Testis (tissue), 3 donors: ENCODE data around the gene SLC35F2. TPM values are rescaled to one million over a fixed set of nuclear protein-coding genes. Genes with fewer than 3 reads are reported as not detected.

ENCODE experiments used
- DNase-seq: peaks from one replicate; pipeline ENCODE4 v3.0.0-alpha.2; 2019
- H3K27ac ChIP-seq, 2 donors: fragments of 200-600 bp; sonication (generic); one replicate each; pipeline ENCODE4 v1.5.1; 2019
- H3K27me3 ChIP-seq: fragments of 200-600 bp; sonication (generic); one replicate; pipeline ENCODE4 v1.5.1; 2019
- H3K36me3 ChIP-seq: fragments of 200-600 bp; sonication (generic); one replicate; pipeline ENCODE4 v1.5.1; 2017; ENCODE audit warnings: low read depth; ENCODE audit errors: missing control alignments
- H3K4me1 ChIP-seq: fragments of 200-600 bp; sonication (generic); one replicate; pipeline ENCODE4 v1.5.1; 2019
- H3K4me3 ChIP-seq, 2 donors: fragments of 200-600 bp; sonication (generic); one replicate each; pipeline ENCODE4 v1.5.1; 2017 to 2019
- H3K9me3 ChIP-seq: fragments of 200-600 bp; sonication (generic); one replicate; pipeline ENCODE4 v1.5.1; 2017
- CTCF ChIP-seq, 3 experiments: fragments of 450-650 bp in 2 of 3; fragments of 200-600 bp in 1 of 3; sonication (generic) in 1 of 3; IDR thresholded peaks; one replicate each; pipeline ENCODE4 v1.5.1; 2016 to 2019; ENCODE audit warnings: antibody characterized with exemption in 3 of 3, mild to moderate bottlenecking in 2 of 3, moderate library complexity in 1 of 3
- POLR2A ChIP-seq: fragments of 450-650 bp; IDR thresholded peaks from one replicate; pipeline ENCODE4 v1.6.1; 2017; ENCODE audit warnings: antibody characterized with exemption, mild to moderate bottlenecking, moderate library complexity
- WGBS, 2 donors: methylation state at CpG; one replicate each; pipeline ENCODE4 v1.1.5; 2018; 5-methylcytosine and 5-hydroxymethylcytosine counted together
- intact Hi-C: fragments of 100-400 bp; cut with DNase I; formaldehyde crosslinking; loops from one replicate; pipeline ENCODE4 v1.15.1; 2023; ENCODE audit warnings: low total_unique reads
- polyA plus RNA-seq: library from polyadenylated mRNA; stranded (reverse); fragments of 350-450 nt; fragmentation: Illumina TruSeq; extraction: RNeasy Lipid Tissue Mini Kit (QIAGEN cat#74804); gene quantifications from one replicate; pipeline ENCODE4 v1.2.3, GENCODE V29; 2014; ENCODE audit warnings: low read depth, low replicate concordance; ENCODE audit not compliant: insufficient read depth
- total RNA-seq, 2 donors: library from RNA; depleted of rRNA; stranded (reverse); fragments of >200 nt; gene quantifications; one replicate each; pipeline ENCODE4 v1.2.3, GENCODE V29; 2016

SLC35F2 gene
- total and polyA plus RNA-seq, 3 donors from 2014 or later, result 7.8 to 12.9 (median 8.0) TPM

GRCh38 chr11:107799218-107799859 is 59.2 kb downstream of the SLC35F2 start:
- intact Hi-C loops, result no loop called here
- H3K27ac ChIP-seq, result peak overlapping the region in 1 of 2 donors; percentile 39

DNA sequence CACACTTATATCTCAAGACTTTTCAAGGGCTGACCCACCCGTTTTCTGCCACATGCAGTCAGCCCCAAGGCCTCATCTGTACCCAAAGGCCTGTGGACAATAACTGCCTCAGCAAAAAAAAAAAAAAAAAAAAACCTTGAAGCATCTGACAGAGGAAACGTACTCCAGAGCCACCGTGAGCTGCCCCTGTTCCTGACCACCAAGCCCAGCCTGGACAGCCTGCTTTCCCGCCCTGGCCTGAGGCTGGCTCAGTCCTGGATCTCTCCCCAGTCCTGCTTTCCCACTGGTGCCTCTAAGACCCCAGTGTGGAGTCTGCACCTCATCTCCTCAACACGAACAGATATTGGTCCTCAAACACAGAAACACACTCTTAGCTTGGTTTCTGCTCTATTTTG is 66.5 kb downstream of the SLC35F2 start:
- no peak for TF ChIP-seq POLR2A
- TF ChIP-seq CTCF (IDR thresholded peaks at IDR 0.05), result no peak
- Histone ChIP-seq H3K4me1 (no peaks in the 10 kb centered on the region), H3K9me3 (no peaks in the 10 kb centered on the region), H3K4me3 (no peak overlapping the region), H3K27ac (no peak overlapping the region), H3K27me3 (no peaks in the 10 kb centered on the region), H3K36me3 (no peaks in the 10 kb centered on the region)
- DNase-seq, result no peak
- WGBS, 2 donors, result 72 to 75% methylated on average over 5 of the region's 5 CpGs
- intact Hi-C loops, result no loop called here

More at GRCh38 chr11:107799218-107799859, 59.2 kb downstream of the SLC35F2 start:
- no peaks in the 10 kb centered on the region for H3K4me1 ChIP-seq
- peak; percentile 77 to 98 (median 91) for TF ChIP-seq CTCF (IDR thresholded peaks at IDR 0.05)
- no peak for TF ChIP-seq POLR2A
- peak; percentile 87 for DNase-seq
- H3K27me3 ChIP-seq, result no peaks in the 10 kb centered on the region
- no peak overlapping the region for H3K4me3 ChIP-seq
- no peaks in the 10 kb centered on the region for H3K9me3 ChIP-seq
- H3K36me3 ChIP-seq, result no peaks in the 10 kb centered on the region
- WGBS, 2 donors, result 67 to 73% methylated on average over 12 of the region's 12 CpGs

- Histone ChIP-seq H3K9me3 (no peaks in the 10 kb centered on the region), H3K36me3 (no peaks in the 10 kb centered on the region), H3K27me3 (no peaks in the 10 kb centered on the region), H3K4me1 (no peaks in the 10 kb centered on the region), H3K4me3 (no peak overlapping the region), H3K27ac (no peak overlapping the region)
- intact Hi-C loops, result no loop called here
- TF ChIP-seq POLR2A (no peak), CTCF (IDR thresholded peaks at IDR 0.05) (no peak)
- 64 to 71% methylated on average over 10 of the region's 10 CpGs for WGBS, 2 donors
- no peak for DNase-seq
These were observed 67.1 kb downstream of the SLC35F2 start for GRCh38 chr11:107791343-107792048.

DNA sequence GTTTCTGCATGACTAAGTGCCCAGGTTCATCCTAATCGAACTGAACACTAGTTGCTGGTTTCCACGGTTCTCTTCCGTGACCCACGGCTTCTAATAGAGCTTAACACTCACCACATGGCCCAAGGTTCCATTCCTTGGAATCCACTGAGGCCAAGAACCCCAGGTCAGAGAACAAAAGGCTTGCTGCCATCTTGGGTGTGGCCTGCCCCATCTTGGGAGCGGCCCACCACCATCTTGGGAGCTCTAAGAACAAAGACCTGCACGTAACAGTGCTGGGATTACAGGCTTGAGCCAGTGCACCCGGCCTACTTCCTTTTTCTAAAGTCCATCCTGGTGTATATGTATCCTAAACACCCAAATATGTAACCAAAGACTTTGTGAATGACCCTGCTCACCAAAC is 68.8 kb downstream of the SLC35F2 start:
- Histone ChIP-seq H3K4me1 (no peaks in the 10 kb centered on the region), H3K27ac (no peak overlapping the region), H3K4me3 (no peak overlapping the region), H3K9me3 (no peaks in the 10 kb centered on the region), H3K27me3 (no peaks in the 10 kb centered on the region), H3K36me3 (no peaks in the 10 kb centered on the region)
- DNase-seq, result no peak
- intact Hi-C loops, result no loop called here
- WGBS, 2 donors, result 85 to 89% methylated on average over 6 to 7 of the region's 7 CpGs
- TF ChIP-seq POLR2A, result no peak
- TF ChIP-seq CTCF (IDR thresholded peaks at IDR 0.05), result no peak

- Histone ChIP-seq H3K9me3 (no peaks in the 10 kb centered on the region), H3K27me3 (no peaks in the 10 kb centered on the region), H3K4me1 (no peaks in the 10 kb centered on the region), H3K27ac (no peak overlapping the region), H3K36me3 (no peaks in the 10 kb centered on the region), H3K4me3 (no peak overlapping the region)
- 86 to 96% methylated on average over 5 of the region's 5 CpGs for WGBS, 2 donors
- TF ChIP-seq POLR2A (no peak), CTCF (IDR thresholded peaks at IDR 0.05) (no peak)
- intact Hi-C loops, result no loop called here
- no peak for DNase-seq
These were observed 70.9 kb downstream of the SLC35F2 start for GRCh38 chr11:107787733-107788132.
